Umbilical cord (tissue), 2 donors: Measurements from ENCODE around the gene TNRC6A. TPM values are rescaled to one million over a fixed set of nuclear protein-coding genes. Genes with fewer than 3 reads are reported as not detected.
"Not testable (repeated sequence)": the region's sequence is repeated elsewhere in the genome, so short reads cannot be mapped to it uniquely, and the experiment has no call there.

Source experiments
- DNase-seq: peaks from one replicate; pipeline ENCODE4 v3.0.0-alpha.2; 2015; ENCODE audit warnings: low spot score
- total RNA-seq: library from RNA; depleted of rRNA; stranded (reverse); fragments of >200 nt; gene quantifications from one replicate; pipeline ENCODE4 v1.2.3, GENCODE V29; 2014; ENCODE audit warnings: low replicate concordance; ENCODE audit not compliant: insufficient read depth

The TNRC6A gene
- 38.8 TPM for total RNA-seq

GRCh38 chr16:24729243-24729950 is at the start of gene TNRC6A:
TSS of gene TNRC6A (plus strand) at chr16:24729651. CDS start at chr16:24729842, 191 bp downstream.
- DNase-seq = peak; percentile 95

- no peak for DNase-seq
Measured at GRCh38 chr16:24681793-24682192, 47.7 kb upstream of the TNRC6A start.

- DNase-seq = no peak
Measured at GRCh38 chr16:24683250-24683649, 46.2 kb upstream of the TNRC6A start.

- DNase-seq = no peak
Measured at GRCh38 chr16:24683847-24684493, 45.5 kb upstream of the TNRC6A start.

- peak; percentile 94 for DNase-seq
Measured at GRCh38 chr16:24685539-24686432, 43.7 kb upstream of the TNRC6A start.

- no peak for DNase-seq
Measured at GRCh38 chr16:24686678-24687077, 42.8 kb upstream of the TNRC6A start.

- no peak for DNase-seq
Measured at GRCh38 chr16:24688359-24688758, 41.1 kb upstream of the TNRC6A start.

- peak; percentile 45 for DNase-seq
Measured at GRCh38 chr16:24689128-24689527, 40.3 kb upstream of the TNRC6A start.

- DNase-seq = no peak
Measured at GRCh38 chr16:24692854-24693253, 36.6 kb upstream of the TNRC6A start.

GRCh38 chr16:24694931-24695330 is 34.5 kb upstream of the TNRC6A start:
- DNase-seq = no peak

- DNase-seq = no peak
Measured at GRCh38 chr16:24696699-24697098, 32.8 kb upstream of the TNRC6A start.

- DNase-seq = no peak
Measured at GRCh38 chr16:24698308-24698707, 31.1 kb upstream of the TNRC6A start.

GRCh38 chr16:24699151-24699723 is 30.2 kb upstream of the TNRC6A start:
- no peak for DNase-seq

GRCh38 chr16:24700549-24701392 is 28.7 kb upstream of the TNRC6A start:
- DNase-seq = peak; percentile 90

- peak; percentile 31 for DNase-seq
Measured at GRCh38 chr16:24701521-24701951, 27.9 kb upstream of the TNRC6A start.

GRCh38 chr16:24707760-24708159 is 21.7 kb upstream of the TNRC6A start:
- DNase-seq = not testable (repeated sequence)

- no peak for DNase-seq
Measured at GRCh38 chr16:24713379-24713778, 16.1 kb upstream of the TNRC6A start.

GRCh38 chr16:24717411-24717810 is 12.0 kb upstream of the TNRC6A start:
- no peak for DNase-seq

GRCh38 chr16:24718967-24719521 is 10.4 kb upstream of the TNRC6A start:
- no peak for DNase-seq

- no peak for DNase-seq
Measured at GRCh38 chr16:24721830-24722238, 7.6 kb upstream of the TNRC6A start.
